Thoracic aorta (tissue), 2 donors: ENCODE data around the gene KCTD5. TPM values are rescaled to one million over a fixed set of nuclear protein-coding genes. Genes with fewer than 3 reads are reported as not detected.

Experiments used
- ATAC-seq: fragments of 150-250 bp; one replicate; pipeline ENCODE4 v1.8.0; 2017; ENCODE audit warnings: low read depth; ENCODE audit not compliant: insufficient number of reproducible peaks, low FRiP score
- DNase-seq: peaks from one replicate; pipeline ENCODE4 v3.0.0-alpha.2; 2020; ENCODE audit warnings: low spot score
- H3K27ac ChIP-seq, 2 donors: fragments of 200-600 bp; sonication (generic); 1 replicate in 1 of 2; 2 replicates in 1 of 2; pipeline ENCODE4 v1.5.1; 2016; ENCODE audit warnings: mild to moderate bottlenecking in 2 of 2, moderate library complexity in 2 of 2
- H3K27me3 ChIP-seq: fragments of 200-600 bp; sonication (generic); replicated peaks from 2 replicates; pipeline ENCODE4 v1.6.0; 2016; ENCODE audit warnings: mild to moderate bottlenecking; ENCODE audit not compliant: insufficient read depth
- H3K36me3 ChIP-seq: fragments of 200-600 bp; sonication (generic); one replicate; pipeline ENCODE4 v1.5.1; 2016
- H3K4me1 ChIP-seq, 2 donors: fragments of 200-600 bp; sonication (generic); 1 replicate in 1 of 2; 2 replicates in 1 of 2; pipeline versions ENCODE4 v1.5.1 to v1.6.0; 2016; ENCODE audit warnings: low read depth in 2 of 2, mild to moderate bottlenecking in 1 of 2; ENCODE audit not compliant: control insufficient read depth in 1 of 2
- H3K4me3 ChIP-seq: fragments of 200-600 bp; sonication (generic); 2 replicates; pipeline ENCODE4 v1.5.1; 2016; ENCODE audit warnings: mild to moderate bottlenecking
- H3K9me3 ChIP-seq: fragments of 200-600 bp; sonication (generic); 2 replicates; pipeline ENCODE4 v1.5.1; 2016
- total RNA-seq, 2 donors: library from RNA; depleted of rRNA; stranded (reverse); fragments of >200 nt; gene quantifications; one replicate each; pipeline versions ENCODE4 v1.1.0 to v1.2.3, GENCODE V29; 2016
- TF ChIP-seq, protein P1 (sequence below): fragments of 200-600 bp; sonication (generic); IDR thresholded peaks from one replicate; pipeline ENCODE4 v1.5.1; 2019; ENCODE audit warnings: antibody characterized with exemption

The KCTD5 gene
- total RNA-seq, 2 donors from 2014 or later = 13.8 to 19.2 TPM

DNA sequence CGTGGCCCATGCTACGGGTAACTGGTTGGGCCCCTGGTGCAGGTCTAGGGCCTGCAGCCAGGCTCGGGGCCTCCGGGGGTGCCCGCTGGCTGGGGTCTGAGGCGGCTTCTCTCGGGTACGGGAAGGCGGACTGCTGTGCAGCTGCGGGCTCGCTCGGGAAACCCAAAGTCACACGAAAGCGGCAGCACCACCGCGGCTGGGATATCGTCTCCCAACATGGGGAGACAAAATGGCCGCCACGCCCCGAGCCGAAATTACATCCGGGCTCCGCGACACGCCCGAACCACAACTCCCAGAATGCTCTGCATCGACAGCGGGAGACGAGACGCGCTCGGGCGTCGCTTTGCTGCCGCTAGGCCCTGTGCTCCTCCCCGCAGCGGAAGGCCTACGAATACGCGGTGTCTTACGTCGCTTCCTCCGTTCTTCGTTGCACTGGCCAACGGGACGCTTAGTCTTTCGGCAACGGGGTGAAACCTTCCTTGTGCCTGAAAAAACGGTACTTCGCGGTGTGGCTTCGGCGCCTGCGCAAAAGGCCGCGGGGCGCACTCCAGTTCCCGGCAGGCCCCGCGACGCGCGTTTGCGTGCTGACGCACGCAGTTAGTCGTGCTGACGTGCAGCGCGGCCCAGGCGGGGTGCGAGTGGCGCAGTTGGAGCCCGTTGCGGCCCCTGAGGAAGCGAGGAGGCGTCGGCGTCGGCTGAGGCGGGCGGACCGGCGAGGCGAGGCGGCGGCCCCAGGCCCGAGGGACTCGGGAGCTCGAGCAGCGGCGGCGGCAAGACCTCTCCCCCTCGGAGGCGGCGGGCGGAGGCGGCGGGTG lies 69.9 kb downstream of the KCTD5 start, which contains the start of gene SRRM2:
SRRM2 (plus strand) TSS at position 604 of the 815 bp plus-strand sequence. CDS start 3,727 bp downstream, outside the sequence.
- H3K36me3 ChIP-seq = peaks cover 5% of the 10 kb centered on the region
- H3K4me1 ChIP-seq = peaks cover 33 to 43% of the 10 kb centered on the region in 2 donors
- TF ChIP-seq, protein P1, sequence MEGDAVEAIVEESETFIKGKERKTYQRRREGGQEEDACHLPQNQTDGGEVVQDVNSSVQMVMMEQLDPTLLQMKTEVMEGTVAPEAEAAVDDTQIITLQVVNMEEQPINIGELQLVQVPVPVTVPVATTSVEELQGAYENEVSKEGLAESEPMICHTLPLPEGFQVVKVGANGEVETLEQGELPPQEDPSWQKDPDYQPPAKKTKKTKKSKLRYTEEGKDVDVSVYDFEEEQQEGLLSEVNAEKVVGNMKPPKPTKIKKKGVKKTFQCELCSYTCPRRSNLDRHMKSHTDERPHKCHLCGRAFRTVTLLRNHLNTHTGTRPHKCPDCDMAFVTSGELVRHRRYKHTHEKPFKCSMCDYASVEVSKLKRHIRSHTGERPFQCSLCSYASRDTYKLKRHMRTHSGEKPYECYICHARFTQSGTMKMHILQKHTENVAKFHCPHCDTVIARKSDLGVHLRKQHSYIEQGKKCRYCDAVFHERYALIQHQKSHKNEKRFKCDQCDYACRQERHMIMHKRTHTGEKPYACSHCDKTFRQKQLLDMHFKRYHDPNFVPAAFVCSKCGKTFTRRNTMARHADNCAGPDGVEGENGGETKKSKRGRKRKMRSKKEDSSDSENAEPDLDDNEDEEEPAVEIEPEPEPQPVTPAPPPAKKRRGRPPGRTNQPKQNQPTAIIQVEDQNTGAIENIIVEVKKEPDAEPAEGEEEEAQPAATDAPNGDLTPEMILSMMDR = no peak
- H3K27ac ChIP-seq = peak within 1 kb of the TSS; percentile 93 to 98
- peak; percentile 96 for ATAC-seq
- DNase-seq = peak; percentile 77
- no peaks in the 10 kb centered on the region for H3K9me3 ChIP-seq
- H3K4me3 ChIP-seq = peak within 1 kb of the TSS; percentile 82
- no peaks in the 10 kb centered on the region for H3K27me3 ChIP-seq

DNA sequence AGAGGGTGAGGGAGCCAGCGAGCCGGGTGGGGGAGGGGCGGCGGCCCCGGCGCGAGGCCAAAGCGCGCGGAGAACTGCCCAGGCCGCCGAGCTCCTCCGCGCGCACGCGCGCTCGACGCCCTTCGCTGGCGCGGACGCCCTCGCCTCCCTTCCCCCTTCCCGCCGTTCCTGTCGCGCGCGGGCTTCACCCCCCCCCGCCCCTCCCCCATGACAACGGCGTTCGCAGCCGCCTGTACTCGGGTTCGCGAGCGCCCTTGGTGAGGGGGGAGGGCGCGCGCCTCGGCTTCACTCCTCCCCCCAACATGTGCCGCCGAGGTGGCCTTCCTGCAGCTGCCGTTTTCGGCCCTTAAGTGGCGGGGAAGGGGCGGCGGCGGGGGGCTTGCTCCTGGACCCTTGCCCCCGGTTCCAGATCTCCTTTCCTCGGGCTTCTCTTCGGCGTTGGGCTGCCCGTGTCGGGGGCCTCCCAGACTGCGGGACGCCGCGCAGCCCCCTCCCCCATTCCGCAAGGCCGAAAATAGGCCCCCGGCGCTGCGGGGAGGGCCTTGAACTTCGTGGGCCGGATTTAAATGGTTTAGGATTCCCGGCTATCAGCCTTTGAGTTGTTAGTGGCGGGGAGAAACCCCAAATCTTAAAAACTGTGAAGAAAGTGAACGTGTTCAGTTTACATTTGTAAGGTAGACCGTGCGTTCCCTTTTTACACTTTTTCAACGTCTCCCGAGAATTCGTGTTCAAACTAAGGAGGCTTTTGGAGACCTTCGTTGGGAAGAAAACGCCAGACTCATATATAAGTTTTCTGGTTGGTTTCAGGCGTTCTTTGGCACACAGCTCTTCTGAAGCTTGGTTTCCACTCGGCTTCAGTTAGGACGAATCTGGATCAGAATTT lies 70.8 kb downstream of the KCTD5 start:
- TF ChIP-seq, protein P1 = no peak
- ATAC-seq (peak; percentile 83), DNase-seq (no peak)
- H3K9me3 ChIP-seq = no peaks in the 10 kb centered on the region
- H3K4me3 ChIP-seq = peak overlapping the region; percentile 82
- peak overlapping the region; percentile 93 to 98 for H3K27ac ChIP-seq
- H3K27me3 ChIP-seq = no peaks in the 10 kb centered on the region
- peaks cover 13% of the 10 kb centered on the region for H3K36me3 ChIP-seq
- peaks cover 33 to 43% of the 10 kb centered on the region in 2 donors for H3K4me1 ChIP-seq

DNA sequence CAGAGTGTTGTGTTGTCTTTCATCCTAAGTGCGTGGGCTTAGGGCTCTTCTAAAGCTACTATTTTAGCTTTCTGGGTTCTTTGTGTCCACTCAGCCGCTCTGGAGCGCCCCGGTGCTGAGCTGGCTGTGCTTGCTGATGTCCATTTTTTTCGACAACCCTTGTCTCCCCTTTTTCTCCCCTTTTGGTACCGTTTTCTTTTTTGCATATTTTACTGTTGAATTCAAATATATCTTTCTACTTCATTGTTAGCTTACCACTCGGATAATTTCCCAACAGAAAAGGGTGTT lies 71.4 kb downstream of the KCTD5 start:
- Histone ChIP-seq H3K9me3 (no peaks in the 10 kb centered on the region), H3K4me3 (peak overlapping the region; percentile 82), H3K4me1 (peaks cover 33 to 43% of the 10 kb centered on the region in 2 donors), H3K27ac (peak overlapping the region; percentile 93 to 98), H3K36me3 (peaks cover 19% of the 10 kb centered on the region), H3K27me3 (no peaks in the 10 kb centered on the region)
- TF ChIP-seq, protein P1 = no peak
- ATAC-seq (no peak), DNase-seq (no peak)

DNA sequence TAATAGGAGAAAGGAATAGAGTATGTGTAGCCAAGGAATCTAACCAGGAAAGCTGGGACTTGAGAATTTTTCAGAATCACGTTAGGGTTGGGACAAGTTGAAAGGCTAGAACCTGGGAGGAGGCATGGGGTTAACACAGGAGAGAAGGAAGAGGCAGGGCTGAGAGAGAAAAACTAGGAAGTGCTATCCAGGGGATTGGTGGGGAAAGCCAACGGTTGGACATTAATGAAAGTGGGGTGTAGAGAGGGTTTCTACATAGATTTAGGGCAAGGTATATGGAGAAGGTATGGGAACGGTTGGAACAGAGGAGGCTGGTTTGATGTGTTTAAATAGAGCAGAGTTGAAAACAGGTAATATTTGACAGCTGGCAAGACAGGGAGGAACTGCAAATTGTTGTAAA lies 72.8 kb downstream of the KCTD5 start:
- Histone ChIP-seq H3K27me3 (no peaks in the 10 kb centered on the region), H3K4me1 (peaks cover 33 to 43% of the 10 kb centered on the region in 2 donors), H3K36me3 (peaks cover 34% of the 10 kb centered on the region), H3K4me3 (peak overlapping the region; percentile 82), H3K9me3 (no peaks in the 10 kb centered on the region), H3K27ac (no peak overlapping the region)
- ATAC-seq (no peak), DNase-seq (no peak)
- TF ChIP-seq, protein P1 = no peak
